Astrocyte of the spinal cord (primary cell): ENCODE measurements around the gene BTBD9.

Experiments used
- DNase-seq: peaks from one replicate; pipeline ENCODE4 v3.0.0; 2011; ENCODE audit warnings: low read depth, low spot score
- H3K4me3 ChIP-seq: 2 replicates; pipeline ENCODE4 v1.5.1; 2011; ENCODE audit warnings: low read depth, mild to moderate bottlenecking, low read length, moderate library complexity
- CTCF ChIP-seq: IDR thresholded peaks from 2 replicates; pipeline ENCODE4 v1.5.1; 2012; ENCODE audit warnings: low read depth, mild to moderate bottlenecking, low read length, inconsistent platforms
- in situ Hi-C: cut with HindIII; loops from 2 replicates; pipeline ENCODE4 v1.10.0; 2017; ENCODE audit warnings: low sequenced_read_pairs

BTBD9 gene

GRCh38 chr6:38188677-38189335 is 450.9 kb downstream of the BTBD9 start:
- no peak overlapping the region for H3K4me3 ChIP-seq
- TF ChIP-seq CTCF = no peak
- DNase-seq = no peak
- in situ Hi-C loops = no loop called here

- DNase-seq = no peak
- no peak overlapping the region for H3K4me3 ChIP-seq
- no peak for TF ChIP-seq CTCF
- in situ Hi-C loops = no loop called here
These were observed 451.7 kb downstream of the BTBD9 start for GRCh38 chr6:38187811-38188590.

DNA sequence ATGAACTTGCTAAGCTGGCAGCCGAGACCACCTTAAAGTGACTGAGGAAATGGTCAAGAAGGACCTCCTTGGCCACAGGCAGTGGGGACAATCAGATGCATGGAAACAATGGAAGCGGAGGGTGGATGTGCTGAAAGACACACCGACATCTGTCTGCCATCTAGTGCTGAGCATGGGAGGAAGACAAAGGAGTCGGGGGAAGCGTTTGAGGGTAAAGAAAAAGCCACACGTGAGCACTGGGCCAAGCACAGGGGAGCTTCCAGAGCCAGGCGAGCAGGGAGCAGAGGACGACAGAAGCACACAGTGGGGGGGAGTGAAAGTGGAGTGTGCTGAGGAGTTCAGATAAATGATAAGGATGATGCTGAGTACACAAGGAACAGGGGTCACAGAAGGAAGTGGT is 452.4 kb downstream of the BTBD9 start:
- in situ Hi-C loops = no loop called here
- TF ChIP-seq CTCF = no peak
- no peak for DNase-seq
- no peak overlapping the region for H3K4me3 ChIP-seq

- DNase-seq = no peak
- TF ChIP-seq CTCF = no peak
- H3K4me3 ChIP-seq = no peak overlapping the region
- in situ Hi-C loops = no loop called here
These were observed 454.0 kb downstream of the BTBD9 start for GRCh38 chr6:38185752-38186151.

- no peak overlapping the region for H3K4me3 ChIP-seq
- in situ Hi-C loops = no loop called here
- no peak for DNase-seq
- TF ChIP-seq CTCF = no peak
These were observed 454.5 kb downstream of the BTBD9 start for GRCh38 chr6:38185244-38185643.

- H3K4me3 ChIP-seq = no peak overlapping the region
- no peak for TF ChIP-seq CTCF
- in situ Hi-C loops = no loop called here
- DNase-seq = no peak
These were observed 455.1 kb downstream of the BTBD9 start for GRCh38 chr6:38184585-38185080.
